HG03342 (cell line): ENCODE measurements around the gene IZUMO2.
"Not testable (repeated sequence)": the region's sequence is repeated elsewhere in the genome, so short reads cannot be mapped to it uniquely, and the experiment has no call there.

ENCODE experiments used
- ATAC-seq: cut with Tn5 transposase; IDR thresholded peaks from one replicate; pipeline ENCODE4 v1.9.1; 2021; ENCODE audit warnings: mild to moderate bottlenecking, moderate library complexity; ENCODE audit not compliant: unreplicated experiment

IZUMO2 gene

GRCh38 chr19:50140118-50140845 is 22.8 kb downstream of the IZUMO2 start:
- not testable (repeated sequence) for ATAC-seq

DNA sequence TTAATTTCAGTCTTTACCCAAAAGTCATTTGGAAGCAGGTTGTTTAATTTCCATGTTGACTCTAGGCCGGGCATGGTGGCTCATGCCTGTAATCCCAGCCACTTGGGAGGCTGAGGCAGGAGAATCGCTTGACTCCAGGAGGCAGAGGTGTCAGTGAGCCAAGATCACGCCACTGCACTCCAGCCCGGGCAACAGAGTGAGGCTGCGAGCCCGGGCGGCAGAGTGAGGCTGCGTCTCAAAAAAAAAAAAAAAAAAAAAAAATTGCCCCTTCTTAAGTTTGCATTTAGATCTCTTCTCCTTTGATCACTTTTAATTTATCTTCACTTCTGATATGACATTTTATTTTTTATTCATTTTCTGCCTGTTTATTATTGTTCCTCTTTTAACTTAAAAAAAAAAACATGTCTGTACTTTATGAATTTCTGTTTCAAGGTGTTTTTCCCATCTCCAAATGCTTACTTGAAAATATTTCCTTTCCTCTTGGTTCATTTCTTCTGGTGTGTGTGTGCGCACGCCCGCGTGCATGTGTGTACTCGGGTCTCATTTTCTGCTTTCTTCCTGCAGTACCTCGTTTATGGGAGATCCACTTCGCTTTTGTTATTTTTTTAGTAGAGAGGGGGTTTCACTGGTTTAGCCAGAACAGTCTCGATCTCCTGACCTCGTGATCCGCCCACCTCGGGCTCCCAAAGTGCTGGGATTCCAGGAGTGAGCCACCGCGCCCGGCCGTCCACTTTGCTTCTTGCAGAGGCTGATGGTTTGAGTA is 26.3 kb downstream of the IZUMO2 start:
- not testable (repeated sequence) for ATAC-seq

GRCh38 chr19:50135856-50136602 is 27.1 kb downstream of the IZUMO2 start:
- not testable (repeated sequence) for ATAC-seq

DNA sequence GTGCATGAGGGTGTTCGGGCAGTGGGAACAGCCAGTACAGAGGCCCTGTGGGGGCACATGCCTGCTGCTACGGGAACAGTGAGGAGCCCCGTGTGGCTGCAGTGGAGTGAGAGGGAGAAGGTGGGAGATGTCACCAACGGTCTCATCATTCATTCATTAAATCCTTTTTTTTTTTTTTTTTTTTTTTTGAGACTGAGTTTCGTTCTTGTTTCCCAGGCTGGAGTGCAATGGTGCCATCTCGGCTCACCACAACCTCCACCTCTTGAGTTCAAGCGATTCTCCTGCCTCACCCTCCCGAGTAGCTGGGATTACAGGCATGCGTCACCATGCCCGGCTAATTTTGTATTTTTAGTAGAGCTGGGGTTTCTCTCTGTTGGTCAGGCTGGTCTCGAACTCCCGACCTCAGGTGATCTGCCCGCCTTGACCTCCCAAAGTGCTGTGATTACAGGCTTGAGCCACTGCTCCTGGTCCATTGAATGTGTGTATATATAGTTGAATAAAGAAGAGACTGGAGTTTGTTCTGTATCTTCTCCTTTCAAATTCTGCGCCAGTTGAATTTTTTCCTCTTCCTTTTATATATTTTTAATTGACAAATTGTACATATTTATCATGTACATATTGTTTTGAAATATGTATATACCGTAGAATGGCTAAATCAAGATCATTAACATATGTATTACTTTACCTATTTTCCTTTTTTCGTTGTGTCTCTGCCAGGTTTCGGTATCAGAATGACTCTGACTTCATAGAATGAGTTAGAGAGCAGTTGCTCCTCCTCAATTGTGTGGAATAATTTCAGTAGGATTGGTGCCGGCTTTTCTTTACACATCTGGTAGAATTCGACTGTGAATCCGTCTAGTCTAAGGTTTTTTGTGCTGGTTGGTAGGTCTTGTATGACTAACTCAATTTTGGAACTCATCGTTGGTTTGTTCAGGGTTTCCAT is 28.0 kb downstream of the IZUMO2 start:
- not testable (repeated sequence) for ATAC-seq

DNA sequence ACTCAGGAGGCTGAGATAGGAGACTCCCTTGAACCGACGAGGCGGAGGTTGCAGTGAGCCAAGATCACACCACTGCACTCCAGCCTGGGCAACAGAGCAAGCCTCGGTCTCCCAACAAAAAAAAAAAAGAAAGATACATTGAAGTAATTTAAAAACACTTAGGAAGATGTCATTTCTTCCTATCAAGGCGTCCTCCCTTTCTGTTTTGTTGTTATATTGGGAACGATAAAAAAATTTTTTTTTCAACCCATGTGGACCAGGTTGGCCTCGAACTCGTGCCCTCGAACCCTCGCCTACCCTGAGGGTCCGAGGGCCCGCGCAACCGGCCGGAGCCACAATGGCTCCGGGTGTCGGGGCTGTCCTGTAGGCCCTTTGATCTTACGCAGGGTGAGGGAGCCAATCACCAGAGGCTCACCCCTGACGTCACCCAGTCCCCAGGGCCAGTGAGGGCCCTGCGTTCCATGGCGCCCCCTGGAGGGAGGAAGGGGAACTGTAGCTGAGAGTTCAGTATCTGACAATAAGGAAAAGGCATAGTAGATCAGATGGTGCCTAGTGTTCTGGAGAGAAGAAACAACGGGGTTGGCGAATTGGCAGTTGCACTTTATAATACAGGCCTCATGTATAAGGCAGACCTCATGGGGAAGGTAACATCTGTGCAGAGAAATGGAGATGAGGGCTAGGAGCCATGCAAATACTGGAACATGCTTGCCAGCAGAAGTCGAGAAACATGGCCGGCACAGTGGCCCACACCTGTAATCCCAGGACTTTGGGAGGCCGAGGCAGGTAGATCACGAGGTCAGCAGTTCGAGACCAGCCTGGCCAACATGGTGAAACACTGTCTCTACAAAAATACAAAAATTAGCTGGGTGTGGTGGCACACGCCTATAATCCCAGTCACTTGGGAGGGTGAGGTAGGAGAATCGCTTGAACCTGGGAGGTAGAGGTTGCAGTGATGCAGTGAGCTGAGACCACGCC is 29.3 kb downstream of the IZUMO2 start:
- not testable (repeated sequence) for ATAC-seq

GRCh38 chr19:50104012-50104411 is 59.1 kb downstream of the IZUMO2 start:
- ATAC-seq: not testable (repeated sequence)

- not testable (repeated sequence) for ATAC-seq
Observed at GRCh38 chr19:50103405-50103804, 59.7 kb downstream of the IZUMO2 start.
